Stomach (tissue), 9 donors: ENCODE measurements around the gene CETN1. TPM values are rescaled to one million over a fixed set of nuclear protein-coding genes. Genes with fewer than 3 reads are reported as not detected.

Experiments used
- DNase-seq, 2 donors: peaks; one replicate each; pipeline versions ENCODE4 v3.0.0 to v3.0.0-alpha.2; 2013 to 2019
- H3K27ac ChIP-seq, 5 donors: fragments of 200-600 bp in 4 of 5; sonication (generic) in 4 of 5; one replicate each; pipeline ENCODE4 v1.5.1; 2013 to 2019; ENCODE audit warnings: mild to moderate bottlenecking in 1 of 5, moderate library complexity in 1 of 5
- H3K27me3 ChIP-seq, 3 donors: fragments of 200-600 bp; sonication (generic); one replicate each; pipeline ENCODE4 v1.5.1; 2017 to 2019; ENCODE audit warnings: mixed run types in 1 of 3
- H3K36me3 ChIP-seq, 4 donors: fragments of 200-600 bp; sonication (generic); 1 replicate in 3 of 4; 2 replicates in 1 of 4; pipeline ENCODE4 v1.5.1; 2016 to 2019
- H3K4me1 ChIP-seq, 4 donors: fragments of 200-600 bp; sonication (generic); one replicate each; pipeline ENCODE4 v1.5.1; 2016 to 2019
- H3K4me3 ChIP-seq, 4 donors: fragments of 200-600 bp; sonication (generic) in 3 of 4; one replicate each; pipeline ENCODE4 v1.5.1; 2016 to 2019; ENCODE audit warnings: mild to moderate bottlenecking in 1 of 4
- H3K9me3 ChIP-seq, 4 donors: fragments of 200-600 bp; sonication (generic); one replicate each; pipeline ENCODE4 v1.5.1; 2016 to 2019
- CTCF ChIP-seq, 7 experiments: fragments of 450-650 bp in 4 of 7; fragments of 200-600 bp in 3 of 7; sonication (generic) in 3 of 7; IDR thresholded peaks; one replicate each; pipeline ENCODE4 v1.5.1; 2016 to 2019; ENCODE audit warnings: antibody characterized with exemption in 7 of 7, control low read depth in 2 of 7, mild to moderate bottlenecking in 1 of 7
- EP300 ChIP-seq: sonication (generic); formaldehyde crosslinking; IDR thresholded peaks from one replicate; pipeline ENCODE4 v1.6.1; 2017; ENCODE audit warnings: antibody characterized with exemption
- POLR2A ChIP-seq, 4 donors: fragments of 450-650 bp; IDR thresholded peaks; one replicate each; pipeline ENCODE4 v1.6.1; 2016; ENCODE audit warnings: antibody characterized with exemption in 4 of 4, control low read depth in 2 of 4, mild to moderate bottlenecking in 1 of 4, moderate library complexity in 1 of 4
- POLR2AphosphoS5 ChIP-seq, 3 donors: sonication (generic); formaldehyde crosslinking; IDR thresholded peaks; one replicate each; pipeline ENCODE4 v1.6.1; 2016; ENCODE audit warnings: antibody characterized with exemption in 3 of 3
- WGBS, 5 donors: extraction: QIAGEN DNeasy Blood & Tissue Kit in 3 of 5; methylation state at CpG; one replicate each; pipeline versions ENCODE4 v1.1.5 to v1.1.7; 2013 to 2018; 5-methylcytosine and 5-hydroxymethylcytosine counted together
- intact Hi-C: fragments of 100-400 bp; cut with DNase I; formaldehyde crosslinking; loops from one replicate; pipeline ENCODE4 v1.15.1; 2023; ENCODE audit warnings: low total_unique reads
- polyA plus RNA-seq, 3 donors: library from polyadenylated mRNA; stranded (reverse); fragments of 200-250 nt; gene quantifications; one replicate each; pipeline ENCODE4 v1.2.3, GENCODE V29; 2013
- total RNA-seq, 5 donors: library from RNA; depleted of rRNA; stranded (reverse); fragments of >200 nt; gene quantifications; one replicate each; pipeline versions ENCODE4 v1.1.0 to v1.2.3, GENCODE V29; 2014 to 2016
- donor health status: healthy with polysubstance abuse.
- donor health status: Bipolar disorder and iron deficiency.
- donor health status: healthy.

The CETN1 gene
- total and polyA plus RNA-seq, 8 donors = not detected

- no peak overlapping the region for H3K4me3 ChIP-seq
- TF ChIP-seq POLR2A (IDR thresholded peaks at IDR 0.05) = no peak
- TF ChIP-seq CTCF (IDR thresholded peaks at IDR 0.05) = no peak
- TF ChIP-seq POLR2AphosphoS5 (IDR thresholded peaks at IDR 0.05) = no peak
- TF ChIP-seq EP300 = no peak
- H3K27me3 ChIP-seq = no peaks in the 10 kb centered on the region
- no peak overlapping the region for H3K27ac ChIP-seq
- H3K9me3 ChIP-seq = no peaks in the 10 kb centered on the region
- peaks cover 0 to 11% (median 3%) of the 10 kb centered on the region in 4 donors for H3K4me1 ChIP-seq
- WGBS, 5 donors = 30 to 55% (median 50%) methylated on average over 4 of the region's 4 CpGs
- H3K36me3 ChIP-seq = no peaks in the 10 kb centered on the region
- peak in 1 of 2 donors; percentile 28 for DNase-seq
- intact Hi-C loops = loop anchor here (5.0 kb wide), 1 partner anchor 328 kb away; no protein-coding TSS in a partner anchor
Measured at GRCh38 chr18:615773-616172, 35.6 kb downstream of the CETN1 start.

GRCh38 chr18:616380-616995 lies 36.3 kb downstream of the CETN1 start:
- Histone ChIP-seq H3K9me3 (no peaks in the 10 kb centered on the region), H3K27me3 (no peaks in the 10 kb centered on the region), H3K4me3 (no peak overlapping the region), H3K27ac (no peak overlapping the region), H3K4me1 (peaks cover 0 to 11% (median 3%) of the 10 kb centered on the region in 4 donors), H3K36me3 (no peaks in the 10 kb centered on the region)
- no peak for TF ChIP-seq POLR2AphosphoS5 (IDR thresholded peaks at IDR 0.05)
- TF ChIP-seq CTCF (IDR thresholded peaks at IDR 0.05) = peak in 5 of 7 experiments; percentile 35 to 65 (median 47)
- WGBS, 5 donors = 26 to 36% (median 35%) methylated on average over 4 of the region's 4 CpGs
- DNase-seq = peak in 1 of 2 donors; percentile 71
- intact Hi-C loops = loop anchor here (5.0 kb wide), 1 partner anchor 329 kb away; no protein-coding TSS in a partner anchor

GRCh38 chr18:617970-618504 lies 37.9 kb downstream of the CETN1 start:
- no peaks in the 10 kb centered on the region for H3K27me3 ChIP-seq
- WGBS, 5 donors = 63 to 88% (median 72%) methylated on average over 13 of the region's 13 CpGs
- no peak for DNase-seq
- TF ChIP-seq CTCF (IDR thresholded peaks at IDR 0.05) = no peak
- TF ChIP-seq EP300 = no peak
- TF ChIP-seq POLR2A (IDR thresholded peaks at IDR 0.05) = no peak
- no peak for TF ChIP-seq POLR2AphosphoS5 (IDR thresholded peaks at IDR 0.05)
- intact Hi-C loops = loop anchor here (5.0 kb wide), 1 partner anchor 331 kb away; no protein-coding TSS in a partner anchor
- H3K9me3 ChIP-seq = no peaks in the 10 kb centered on the region
- no peak overlapping the region for H3K4me3 ChIP-seq
- peaks cover 0 to 11% (median 3%) of the 10 kb centered on the region in 4 donors for H3K4me1 ChIP-seq
- no peaks in the 10 kb centered on the region for H3K36me3 ChIP-seq
- no peak overlapping the region for H3K27ac ChIP-seq

- Histone ChIP-seq H3K9me3 (no peaks in the 10 kb centered on the region), H3K4me1 (peaks cover 0 to 11% (median 4%) of the 10 kb centered on the region in 4 donors), H3K27ac (no peak overlapping the region), H3K27me3 (no peaks in the 10 kb centered on the region), H3K4me3 (no peak overlapping the region), H3K36me3 (no peaks in the 10 kb centered on the region)
- TF ChIP-seq POLR2A (IDR thresholded peaks at IDR 0.05) (no peak), POLR2AphosphoS5 (IDR thresholded peaks at IDR 0.05) (no peak), EP300 (no peak), CTCF (IDR thresholded peaks at IDR 0.05) (no peak)
- intact Hi-C loops = loop anchor here (5.0 kb wide), 1 partner anchor 331 kb away; no protein-coding TSS in a partner anchor
- 82 to 92% (median 87%) methylated on average over 5 of the region's 5 CpGs for WGBS, 5 donors
- no peak for DNase-seq
Measured at GRCh38 chr18:618618-619017, 38.4 kb downstream of the CETN1 start.
